IMR-90 (cell line): ENCODE results near the gene MARK2.

Experiments used
- BHLHE40 ChIP-seq: fragments of 150-350 bp; IDR thresholded peaks from 2 replicates; pipeline ENCODE4 v1.6.1; 2016; ENCODE audit warnings: mild to moderate bottlenecking, low read depth, low read length
- CEBPB ChIP-seq: IDR thresholded peaks from 2 replicates; pipeline ENCODE4 v1.6.1; 2012; ENCODE audit warnings: low read depth, low read length, improper control_type of control experiment
- CTCF ChIP-seq: conservative IDR thresholded peaks from 2 replicates; pipeline ENCODE4 v1.5.1; 2012; ENCODE audit warnings: mild to moderate bottlenecking, low read depth, low read length, improper control_type of control experiment
- ELK1 ChIP-seq: fragments of 150-350 bp; IDR thresholded peaks from 2 replicates; pipeline ENCODE4 v1.6.1; 2016; ENCODE audit warnings: low read depth, mild to moderate bottlenecking, low read length, moderate library complexity, borderline replicate concordance
- POLR2A ChIP-seq: IDR thresholded peaks from 2 replicates; pipeline ENCODE4 v1.6.1; 2012; ENCODE audit warnings: mild to moderate bottlenecking, low read depth, low read length
- RAD21 ChIP-seq: IDR thresholded peaks from 2 replicates; pipeline ENCODE4 v1.6.1; 2012; ENCODE audit warnings: low read length, improper control_type of control experiment
- RCOR1 ChIP-seq: IDR thresholded peaks from 2 replicates; pipeline ENCODE4 v1.6.1; 2012; ENCODE audit warnings: mild to moderate bottlenecking, low read length, improper control_type of control experiment; ENCODE audit not compliant: insufficient replicate concordance
- SMC3 ChIP-seq: fragments of 150-350 bp; IDR thresholded peaks from 2 replicates; pipeline ENCODE4 v1.6.1; 2016; ENCODE audit warnings: low read depth, mild to moderate bottlenecking, antibody characterized with exemption, low read length, moderate library complexity
- USF2 ChIP-seq: fragments of 150-350 bp; IDR thresholded peaks from 2 replicates; pipeline ENCODE4 v1.6.1; 2017; ENCODE audit warnings: mild to moderate bottlenecking, antibody characterized with exemption, low read length, low read depth

- TF ChIP-seq CTCF (no peak), SMC3 (no peak), POLR2A (no peak), CEBPB (no peak), RAD21 (no peak), ELK1 (no peak), BHLHE40 (no peak), USF2 (no peak), RCOR1 (no peak)
Observed at GRCh38 chr11:63793161-63793560, 45.7 kb upstream of the MARK2 start.
